ENCODE results near the gene PIWIL4. TPM values are rescaled to one million over a fixed set of nuclear protein-coding genes. Genes with fewer than 3 reads are reported as not detected.

Gene PIWIL4
- total RNA-seq, 2 experiments from 2014 or later = 0.15 to 0.22 TPM

DNA sequence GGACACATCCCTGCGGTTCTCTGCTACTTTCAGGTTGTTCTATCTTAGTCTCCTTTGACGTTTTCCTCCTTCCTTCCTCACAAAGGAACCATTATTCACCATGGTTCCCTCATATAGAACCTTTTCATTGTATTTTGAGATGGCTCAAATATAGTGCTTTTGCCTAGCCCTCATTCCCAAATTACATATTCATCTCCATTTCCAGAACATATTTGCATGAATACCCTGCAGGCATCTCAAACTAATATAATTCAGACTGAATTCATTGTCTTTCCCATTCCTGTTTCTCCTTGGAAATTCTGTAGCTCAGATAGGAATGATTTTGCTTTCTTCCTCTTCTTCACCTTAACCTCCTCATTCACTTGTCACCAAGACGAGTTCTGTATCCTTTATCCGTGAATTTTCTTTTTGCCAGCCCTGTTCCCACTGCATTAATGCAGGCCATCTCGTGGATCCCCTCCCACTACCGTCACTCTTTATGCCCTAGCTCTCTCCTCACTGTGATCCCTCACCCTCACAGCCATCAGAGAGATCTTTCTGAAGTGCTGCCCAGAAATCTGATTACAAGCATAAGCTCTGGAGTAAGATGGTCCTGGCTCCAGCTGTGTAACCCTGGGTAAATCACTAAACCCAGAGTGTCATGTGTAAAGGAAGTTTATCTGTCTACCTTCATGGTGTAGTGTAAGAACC lies 23.3 kb downstream of the PIWIL4 start:
- Histone ChIP-seq H3K79me2 (ENCODE audit: insufficient read depth, low read depth, low read length) (no peaks in the 10 kb centered on the region), H3K4me1 (ENCODE audit: insufficient read depth, low read length, poor library complexity, severe bottlenecking) (peaks cover 10% of the 10 kb centered on the region), H3K4me2 (ENCODE audit: low read length) (no peak overlapping the region), H4K20me1 (ENCODE audit: insufficient read depth, low read length) (no peaks in the 10 kb centered on the region), H3K9me2 (ENCODE audit: insufficient read depth, low read length) (no peaks in the 10 kb centered on the region), H3K27ac (ENCODE audit: low read depth, low read length, poor library complexity, severe bottlenecking) (no peak overlapping the region), H3K4me3 (ENCODE audit: low read depth, low read length, poor library complexity, severe bottlenecking) (no peak overlapping the region), H2AFZ (ENCODE audit: low read length) (no peak overlapping the region), H3K36me3 (ENCODE audit: insufficient read depth, low read length) (no peaks in the 10 kb centered on the region), H3K9me3 (ENCODE audit: low read length) (no peaks in the 10 kb centered on the region)
- no peak for DNase-seq (ENCODE audit: low spot score)
- ChIA-PET POLR2A (interaction anchor here (1.1 to 3.0 kb wide), 2 partner anchors 11 to 13 kb away, joined by 3 to 11 read pairs; no protein-coding TSS in a partner anchor), CTCF (ENCODE audit: unreplicated experiment) (no interaction called here)
- BruUV-seq (replicated peaks) = no TSS peak
- TF ChIP-seq, protein P1, sequence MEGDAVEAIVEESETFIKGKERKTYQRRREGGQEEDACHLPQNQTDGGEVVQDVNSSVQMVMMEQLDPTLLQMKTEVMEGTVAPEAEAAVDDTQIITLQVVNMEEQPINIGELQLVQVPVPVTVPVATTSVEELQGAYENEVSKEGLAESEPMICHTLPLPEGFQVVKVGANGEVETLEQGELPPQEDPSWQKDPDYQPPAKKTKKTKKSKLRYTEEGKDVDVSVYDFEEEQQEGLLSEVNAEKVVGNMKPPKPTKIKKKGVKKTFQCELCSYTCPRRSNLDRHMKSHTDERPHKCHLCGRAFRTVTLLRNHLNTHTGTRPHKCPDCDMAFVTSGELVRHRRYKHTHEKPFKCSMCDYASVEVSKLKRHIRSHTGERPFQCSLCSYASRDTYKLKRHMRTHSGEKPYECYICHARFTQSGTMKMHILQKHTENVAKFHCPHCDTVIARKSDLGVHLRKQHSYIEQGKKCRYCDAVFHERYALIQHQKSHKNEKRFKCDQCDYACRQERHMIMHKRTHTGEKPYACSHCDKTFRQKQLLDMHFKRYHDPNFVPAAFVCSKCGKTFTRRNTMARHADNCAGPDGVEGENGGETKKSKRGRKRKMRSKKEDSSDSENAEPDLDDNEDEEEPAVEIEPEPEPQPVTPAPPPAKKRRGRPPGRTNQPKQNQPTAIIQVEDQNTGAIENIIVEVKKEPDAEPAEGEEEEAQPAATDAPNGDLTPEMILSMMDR (conservative IDR thresholded peaks at IDR 0.05; ENCODE audit: low read length) = no peak
- no peak for TF ChIP-seq EZH2phosphoT487 (IDR thresholded peaks at IDR 0.05; ENCODE audit: borderline replicate concordance, low read depth, low read length)
- intact Hi-C loops (cut with micrococcal nuclease; ENCODE audit: unreplicated experiment) = no loop called here

DNA sequence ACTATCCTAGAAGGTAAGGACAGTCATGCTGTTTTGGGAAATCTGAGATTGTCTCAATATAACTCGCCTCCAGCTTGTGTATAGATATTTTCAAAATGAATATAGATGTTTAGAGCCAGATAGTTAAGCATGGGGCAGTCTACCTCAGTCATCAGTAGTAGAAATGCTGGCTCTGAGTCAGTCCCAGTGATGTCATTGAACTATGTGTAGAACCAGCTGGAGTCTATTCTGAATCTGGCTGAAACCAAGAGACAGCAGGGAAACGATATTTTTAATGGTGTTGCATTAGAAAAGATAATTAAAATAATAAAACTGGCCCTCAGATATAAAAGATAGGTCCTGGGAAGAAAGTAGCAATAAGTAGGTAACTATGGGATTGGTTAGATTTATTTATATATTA lies 25.9 kb downstream of the PIWIL4 start:
- Histone ChIP-seq H4K20me1 (ENCODE audit: insufficient read depth, low read length) (no peaks in the 10 kb centered on the region), H3K27ac (ENCODE audit: low read depth, low read length, poor library complexity, severe bottlenecking) (no peak overlapping the region), H3K4me2 (ENCODE audit: low read length) (no peak overlapping the region), H3K4me1 (ENCODE audit: insufficient read depth, low read length, poor library complexity, severe bottlenecking) (peaks cover 15% of the 10 kb centered on the region), H3K9me2 (ENCODE audit: insufficient read depth, low read length) (no peaks in the 10 kb centered on the region), H3K36me3 (ENCODE audit: insufficient read depth, low read length) (no peaks in the 10 kb centered on the region), H3K9me3 (ENCODE audit: low read length) (no peaks in the 10 kb centered on the region), H2AFZ (ENCODE audit: low read length) (no peak overlapping the region), H3K4me3 (ENCODE audit: low read depth, low read length, poor library complexity, severe bottlenecking) (no peak overlapping the region), H3K79me2 (ENCODE audit: insufficient read depth, low read depth, low read length) (no peaks in the 10 kb centered on the region)
- POLR2A ChIA-PET = interaction anchor here (1.0 to 2.5 kb wide), 3 partner anchors 10 to 14 kb away, joined by 3 to 8 read pairs (median 3); no protein-coding TSS in a partner anchor
- CTCF ChIA-PET (ENCODE audit: unreplicated experiment) = no interaction called here
- no peak for TF ChIP-seq EZH2phosphoT487 (IDR thresholded peaks at IDR 0.05; ENCODE audit: borderline replicate concordance, low read depth, low read length)
- BruUV-seq (replicated peaks) = no TSS peak
- DNase-seq (ENCODE audit: low spot score) = no peak
- intact Hi-C loops (cut with micrococcal nuclease; ENCODE audit: unreplicated experiment) = no loop called here

DNA sequence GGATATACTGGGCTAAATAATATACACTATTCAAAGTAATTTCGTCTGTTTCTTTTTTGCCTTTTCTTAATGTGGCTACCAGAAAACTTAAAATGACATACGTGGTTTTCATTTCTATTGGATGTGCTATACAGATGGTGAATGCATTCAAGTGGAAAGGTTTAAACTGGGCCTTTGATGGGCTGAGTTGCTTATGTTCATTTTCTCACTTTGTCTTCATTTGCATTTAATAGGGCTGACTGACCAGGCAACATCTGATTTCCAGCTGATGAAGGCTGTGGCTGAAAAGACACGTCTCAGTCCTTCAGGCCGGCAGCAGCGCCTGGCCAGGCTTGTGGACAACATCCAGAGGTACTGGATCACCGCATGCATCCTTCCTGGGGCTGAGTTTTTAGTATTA lies 27.9 kb downstream of the PIWIL4 start:
- peak overlapping the region; percentile 9 for H3K4me3 ChIP-seq (ENCODE audit: low read depth, low read length, poor library complexity, severe bottlenecking)
- peak; percentile 59 for DNase-seq (ENCODE audit: low spot score)
- intact Hi-C loops (cut with micrococcal nuclease; ENCODE audit: unreplicated experiment) = no loop called here
- H3K9me3 ChIP-seq (ENCODE audit: low read length) = no peaks in the 10 kb centered on the region
- no peaks in the 10 kb centered on the region for H3K79me2 ChIP-seq (ENCODE audit: insufficient read depth, low read depth, low read length)
- ChIA-PET POLR2A (interaction anchor here (0.7 to 1.0 kb wide), 3 partner anchors 15 to 73 kb away, joined by 3 read pairs; no protein-coding TSS in a partner anchor), CTCF (ENCODE audit: unreplicated experiment) (interaction anchor here (1.1 kb wide), 1 partner anchor 76 kb away, joined by 3 read pairs; no protein-coding TSS in a partner anchor)
- H4K20me1 ChIP-seq (ENCODE audit: insufficient read depth, low read length) = no peaks in the 10 kb centered on the region
- peak overlapping the region; percentile 50 for H3K4me2 ChIP-seq (ENCODE audit: low read length)
- peaks cover 15% of the 10 kb centered on the region for H3K4me1 ChIP-seq (ENCODE audit: insufficient read depth, low read length, poor library complexity, severe bottlenecking)
- H2AFZ ChIP-seq (ENCODE audit: low read length) = peak overlapping the region; percentile 67; the same call in 1 of the 2 replicates
- BruUV-seq (replicated peaks) = no TSS peak
- H3K27ac ChIP-seq (ENCODE audit: low read depth, low read length, poor library complexity, severe bottlenecking) = peak overlapping the region; percentile 22
- no peaks in the 10 kb centered on the region for H3K9me2 ChIP-seq (ENCODE audit: insufficient read depth, low read length)
- TF ChIP-seq, protein P1 (conservative IDR thresholded peaks at IDR 0.05; ENCODE audit: low read length) = no peak
- TF ChIP-seq EZH2phosphoT487 (IDR thresholded peaks at IDR 0.05; ENCODE audit: borderline replicate concordance, low read depth, low read length) = no peak
- H3K36me3 ChIP-seq (ENCODE audit: insufficient read depth, low read length) = no peaks in the 10 kb centered on the region
